ENCODE measurements around the gene VAMP2. TPM values are rescaled to one million over a fixed set of nuclear protein-coding genes. Genes with fewer than 3 reads are reported as not detected.

VAMP2 gene
- total RNA-seq, 1 donor from 2014 or later: 4.6 TPM

Other genes starting within 250 kb of the VAMP2 start
- gene RNF227, start 246.7 kb downstream of the VAMP2 start, total RNA-seq: 0.44 and 0.79 TPM in 2 replicates
- gene KCNAB3, start 233.1 kb downstream of the VAMP2 start, total RNA-seq: 0.22 and 0.40 TPM in 2 replicates
- gene TRAPPC1, start 231.0 kb downstream of the VAMP2 start, total RNA-seq: 48.8 and 54.7 TPM in 2 replicates
- gene CNTROB, start 230.7 kb downstream of the VAMP2 start, total RNA-seq: 10.5 and 11.9 TPM in 2 replicates
- gene GUCY2D, start 160.3 kb downstream of the VAMP2 start, total RNA-seq: not detected in 2 replicates
- gene ALOX15B, start 123.9 kb downstream of the VAMP2 start, total RNA-seq: not detected in 2 replicates
- not detected in 2 replicates for gene ALOX12B, start 75.2 kb downstream of the VAMP2 start, total RNA-seq
- gene ALOXE3, start 44.4 kb downstream of the VAMP2 start, total RNA-seq: under 0.01 TPM in 1 of 2 replicates, not detected in the other
- gene HES7, start 38.8 kb downstream of the VAMP2 start, total RNA-seq: 0.22 TPM in 1 of 2 replicates, not detected in the other
- 5.2 and 10.7 TPM in 2 replicates for gene PER1, start 10.5 kb downstream of the VAMP2 start, total RNA-seq
- 21.2 and 21.6 TPM in 2 replicates for gene TMEM107, start 13.4 kb upstream of the VAMP2 start, total RNA-seq
- 7.8 and 8.9 TPM in 2 replicates for gene BORCS6, start 27.2 kb upstream of the VAMP2 start, total RNA-seq
- 4.4 and 16.6 TPM in 2 replicates for gene AURKB, start 47.6 kb upstream of the VAMP2 start, total RNA-seq
- gene CTC1, start 85.1 kb upstream of the VAMP2 start, total RNA-seq: 3.5 and 7.1 TPM in 2 replicates
- 12.7 and 15.0 TPM in 2 replicates for gene PFAS, start 86.3 kb upstream of the VAMP2 start, total RNA-seq
- gene RANGRF, start 125.7 kb upstream of the VAMP2 start, total RNA-seq: 9.2 and 9.7 TPM in 2 replicates
- 0.22 and 0.40 TPM in 2 replicates for gene SLC25A35, start 132.5 kb upstream of the VAMP2 start, total RNA-seq
- 6.7 and 8.1 TPM in 2 replicates for gene ARHGEF15, start 147.3 kb upstream of the VAMP2 start, total RNA-seq
- gene ODF4, start 176.9 kb upstream of the VAMP2 start, total RNA-seq: not detected in 2 replicates
- 3,049 and 3,358 TPM in 2 replicates for gene RPL26, start 220.2 kb upstream of the VAMP2 start, total RNA-seq
- under 0.01 TPM in 1 of 2 replicates, not detected in the other for gene RNF222, start 234.9 kb upstream of the VAMP2 start, total RNA-seq